Measurements from ENCODE around the gene HNRNPL.
"Not testable (repeated sequence)": the region's sequence is repeated elsewhere in the genome, so short reads cannot be mapped to it uniquely, and the experiment has no call there.

The HNRNPL gene

DNA sequence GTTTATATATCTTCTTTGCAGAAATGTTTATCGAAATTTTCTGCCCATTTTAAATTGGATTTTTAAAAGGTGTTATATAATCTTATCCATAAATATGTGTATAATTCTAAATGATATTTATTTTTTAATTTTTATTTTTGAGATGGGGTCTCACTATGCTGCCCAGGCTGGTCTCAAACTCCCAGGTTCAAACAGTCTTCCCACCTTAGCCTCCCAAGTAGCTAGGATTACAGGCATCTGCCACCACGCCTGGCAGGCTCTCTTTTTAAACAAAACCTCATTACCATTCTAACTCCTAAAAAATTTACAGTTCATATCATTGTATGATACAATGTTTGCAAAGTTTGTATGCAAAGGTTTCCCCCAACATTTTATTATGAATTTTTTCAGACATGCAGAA lies 53.6 kb downstream of the HNRNPL start:
- H3K4me1 ChIP-seq (ENCODE audit: control insufficient read depth, insufficient read depth, low read length, unreplicated experiment): peaks cover 2% of the 10 kb centered on the region
- H3K4me3 ChIP-seq (ENCODE audit: low read depth, low read length): no peak overlapping the region
- H3K27me3 ChIP-seq (ENCODE audit: insufficient read depth, low read length): no peaks in the 10 kb centered on the region
- H3K27ac ChIP-seq (ENCODE audit: low read depth, low read length): no peak overlapping the region
- H2AFZ ChIP-seq (ENCODE audit: low read length, unreplicated experiment): no peak overlapping the region
- H3K36me3 ChIP-seq (ENCODE audit: insufficient read depth, low read length): no peaks in the 10 kb centered on the region
- no peaks in the 10 kb centered on the region for H3K79me2 ChIP-seq (ENCODE audit: control insufficient read depth, insufficient read depth, low read length, unreplicated experiment)

DNA sequence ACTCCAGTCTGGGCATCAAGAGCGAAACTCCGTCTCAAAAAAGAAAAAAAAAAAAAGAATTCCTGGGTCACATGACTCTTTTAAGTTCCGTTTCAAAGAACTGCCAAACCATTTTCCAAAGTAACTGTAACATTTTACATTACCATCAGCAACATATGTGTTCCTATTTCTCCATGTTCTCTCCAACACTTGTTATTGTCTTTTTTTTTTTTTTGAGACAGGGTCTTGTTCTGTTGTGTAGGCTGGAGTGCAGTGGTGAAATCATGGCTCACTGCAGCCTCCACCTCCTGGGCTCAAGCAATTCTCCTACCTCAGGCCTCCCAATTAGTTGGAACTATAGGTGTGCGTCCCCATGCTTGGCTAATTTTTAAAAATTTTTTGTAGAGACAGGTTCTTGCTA lies 54.2 kb downstream of the HNRNPL start:
- no peaks in the 10 kb centered on the region for H3K36me3 ChIP-seq (ENCODE audit: insufficient read depth, low read length)
- H3K79me2 ChIP-seq (ENCODE audit: control insufficient read depth, insufficient read depth, low read length, unreplicated experiment): no peaks in the 10 kb centered on the region
- H2AFZ ChIP-seq (ENCODE audit: low read length, unreplicated experiment): no peak overlapping the region
- H3K27me3 ChIP-seq (ENCODE audit: insufficient read depth, low read length): no peaks in the 10 kb centered on the region
- H3K4me3 ChIP-seq (ENCODE audit: low read depth, low read length): no peak overlapping the region
- peaks cover 2% of the 10 kb centered on the region for H3K4me1 ChIP-seq (ENCODE audit: control insufficient read depth, insufficient read depth, low read length, unreplicated experiment)
- H3K27ac ChIP-seq (ENCODE audit: low read depth, low read length): no peak overlapping the region

DNA sequence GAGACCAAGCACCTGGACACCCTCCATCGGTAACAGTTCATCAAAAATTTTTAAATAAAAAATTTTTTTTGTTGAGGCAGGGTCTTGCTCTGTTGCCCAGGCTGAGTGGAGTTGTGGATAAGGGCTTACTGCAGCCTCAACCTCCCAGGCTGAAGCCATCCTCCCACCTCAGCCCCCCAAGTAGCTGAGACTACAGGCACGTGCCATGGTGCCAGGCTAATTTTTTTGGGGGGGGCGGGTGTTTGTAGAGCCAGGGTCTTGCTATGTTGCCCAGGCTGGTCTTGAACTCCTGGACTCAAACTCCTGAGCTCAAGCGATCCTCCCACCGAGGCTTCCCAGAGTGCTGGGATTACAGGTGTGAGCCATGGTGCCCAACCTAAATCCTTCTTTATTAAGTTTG lies 56.1 kb downstream of the HNRNPL start:
- H2AFZ ChIP-seq (ENCODE audit: low read length, unreplicated experiment): no peak overlapping the region
- H3K79me2 ChIP-seq (ENCODE audit: control insufficient read depth, insufficient read depth, low read length, unreplicated experiment): no peaks in the 10 kb centered on the region
- H3K27me3 ChIP-seq (ENCODE audit: insufficient read depth, low read length): no peaks in the 10 kb centered on the region
- no peak overlapping the region for H3K27ac ChIP-seq (ENCODE audit: low read depth, low read length)
- no peak overlapping the region for H3K4me3 ChIP-seq (ENCODE audit: low read depth, low read length)
- no peaks in the 10 kb centered on the region for H3K36me3 ChIP-seq (ENCODE audit: insufficient read depth, low read length)
- peaks cover 2% of the 10 kb centered on the region for H3K4me1 ChIP-seq (ENCODE audit: control insufficient read depth, insufficient read depth, low read length, unreplicated experiment)

DNA sequence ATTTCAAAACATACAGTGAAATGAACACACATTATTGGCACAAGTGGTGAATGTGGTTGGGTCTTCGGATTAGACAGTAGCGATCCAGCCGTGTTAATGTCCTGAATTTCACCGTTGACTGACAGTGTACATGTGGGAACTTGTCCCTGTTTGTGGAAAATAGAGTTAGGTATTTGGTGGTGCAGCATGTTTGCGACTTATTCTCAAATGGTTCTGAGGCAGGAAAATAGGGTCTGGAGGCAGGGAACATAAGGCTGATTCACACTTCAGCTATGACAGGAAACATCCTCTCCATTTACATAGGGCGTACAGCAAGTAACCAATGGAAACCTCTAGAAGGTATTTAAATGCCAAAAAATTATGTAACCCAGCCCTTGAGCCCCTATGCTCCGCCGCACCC lies 56.6 kb downstream of the HNRNPL start:
- Histone ChIP-seq H3K36me3 (ENCODE audit: insufficient read depth, low read length) (no peaks in the 10 kb centered on the region), H3K27ac (ENCODE audit: low read depth, low read length) (no peak overlapping the region), H3K4me1 (ENCODE audit: control insufficient read depth, insufficient read depth, low read length, unreplicated experiment) (peaks cover 2% of the 10 kb centered on the region), H3K4me3 (ENCODE audit: low read depth, low read length) (no peak overlapping the region), H3K27me3 (ENCODE audit: insufficient read depth, low read length) (no peaks in the 10 kb centered on the region), H3K79me2 (ENCODE audit: control insufficient read depth, insufficient read depth, low read length, unreplicated experiment) (no peaks in the 10 kb centered on the region), H2AFZ (ENCODE audit: low read length, unreplicated experiment) (no peak overlapping the region)

DNA sequence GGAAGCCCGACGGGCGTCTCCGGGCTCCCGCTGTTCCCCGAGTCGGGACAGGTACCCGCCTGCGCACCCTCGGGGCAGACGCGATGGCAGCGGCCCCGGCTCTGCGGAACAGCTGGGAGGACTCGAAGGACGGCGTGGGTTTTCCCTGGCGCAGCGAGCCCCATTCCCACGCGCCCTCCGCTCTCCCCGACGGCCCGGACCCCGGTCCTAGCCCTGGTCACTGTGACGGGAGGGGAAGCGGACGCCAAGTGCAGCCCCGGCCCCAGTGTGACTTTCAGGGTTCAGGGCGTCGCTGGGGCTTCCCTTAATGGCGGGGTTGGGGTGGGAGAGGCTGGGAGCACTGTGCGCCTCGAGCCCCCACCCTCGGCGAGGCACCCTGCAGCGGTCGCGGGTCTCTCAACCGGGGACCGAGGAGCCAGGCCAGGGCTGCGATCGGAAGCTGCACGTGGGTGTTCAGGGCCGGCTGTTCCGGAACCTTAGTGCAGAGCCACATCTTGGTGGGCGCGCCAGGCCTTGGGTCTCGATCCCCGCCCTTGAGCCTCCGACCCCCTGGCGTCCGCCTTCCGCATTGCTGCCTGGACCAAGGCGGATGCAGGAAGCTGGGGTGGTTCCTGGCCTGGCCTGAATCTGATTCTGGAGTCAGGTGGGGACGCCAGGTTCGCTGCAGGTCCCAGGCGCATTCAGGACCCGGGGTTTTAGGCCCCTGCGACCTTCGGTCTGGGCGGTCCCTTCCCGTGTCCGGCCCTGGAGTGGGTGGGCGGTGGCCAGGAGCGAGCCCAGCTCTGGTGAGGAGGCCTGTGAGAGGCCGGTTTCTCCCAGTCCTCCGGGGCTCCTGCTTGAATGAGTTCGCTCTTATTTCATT lies 57.3 kb downstream of the HNRNPL start:
- Histone ChIP-seq H3K27ac (ENCODE audit: low read depth, low read length) (no peak overlapping the region), H3K79me2 (ENCODE audit: control insufficient read depth, insufficient read depth, low read length, unreplicated experiment) (no peaks in the 10 kb centered on the region), H2AFZ (ENCODE audit: low read length, unreplicated experiment) (no peak overlapping the region)

DNA sequence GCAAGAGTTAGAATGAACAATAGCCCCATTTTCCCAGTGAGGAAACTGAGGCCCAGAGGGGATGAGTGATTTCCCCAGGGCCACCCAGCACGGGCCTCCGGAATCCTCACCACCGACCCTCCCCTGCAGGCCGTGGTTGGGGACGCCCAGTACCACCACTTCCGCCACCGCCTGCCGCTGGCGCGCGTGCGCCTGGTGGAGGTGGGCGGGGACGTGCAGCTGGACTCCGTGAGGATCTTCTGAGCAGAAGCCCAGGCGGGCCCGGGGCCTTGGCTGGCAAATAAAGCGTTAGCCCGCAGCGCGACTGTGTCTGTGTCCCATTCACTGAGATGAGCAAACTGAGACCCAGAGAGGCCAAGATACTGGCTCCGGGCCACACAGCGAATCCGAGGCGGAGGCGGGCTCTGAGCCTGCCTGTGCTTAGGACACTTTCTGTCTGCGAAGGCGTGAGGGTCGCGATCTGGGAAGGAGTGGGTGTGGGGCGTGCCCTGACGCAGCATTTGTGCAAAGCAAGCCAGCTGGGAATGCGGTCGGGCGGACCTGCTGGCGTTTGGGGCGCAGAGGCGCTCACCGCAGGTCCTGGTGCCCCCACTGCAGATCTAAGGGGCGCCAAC lies 58.2 kb downstream of the HNRNPL start:
- H3K4me3 ChIP-seq (ENCODE audit: low read depth, low read length); H3K36me3 ChIP-seq (ENCODE audit: insufficient read depth, low read length); H2AFZ ChIP-seq (ENCODE audit: low read length, unreplicated experiment); H3K27me3 ChIP-seq (ENCODE audit: insufficient read depth, low read length); H3K79me2 ChIP-seq (ENCODE audit: control insufficient read depth, insufficient read depth, low read length, unreplicated experiment); H3K4me1 ChIP-seq (ENCODE audit: control insufficient read depth, insufficient read depth, low read length, unreplicated experiment); H3K27ac ChIP-seq (ENCODE audit: low read depth, low read length): not testable (repeated sequence)

More for the DNA sequence above, 57.3 kb downstream of the HNRNPL start:
- Histone ChIP-seq H3K27me3 (ENCODE audit: insufficient read depth, low read length) (no peaks in the 10 kb centered on the region), H3K4me3 (ENCODE audit: low read depth, low read length) (no peak overlapping the region), H3K4me1 (ENCODE audit: control insufficient read depth, insufficient read depth, low read length, unreplicated experiment) (peaks cover 2% of the 10 kb centered on the region), H3K36me3 (ENCODE audit: insufficient read depth, low read length) (no peaks in the 10 kb centered on the region)

DNA sequence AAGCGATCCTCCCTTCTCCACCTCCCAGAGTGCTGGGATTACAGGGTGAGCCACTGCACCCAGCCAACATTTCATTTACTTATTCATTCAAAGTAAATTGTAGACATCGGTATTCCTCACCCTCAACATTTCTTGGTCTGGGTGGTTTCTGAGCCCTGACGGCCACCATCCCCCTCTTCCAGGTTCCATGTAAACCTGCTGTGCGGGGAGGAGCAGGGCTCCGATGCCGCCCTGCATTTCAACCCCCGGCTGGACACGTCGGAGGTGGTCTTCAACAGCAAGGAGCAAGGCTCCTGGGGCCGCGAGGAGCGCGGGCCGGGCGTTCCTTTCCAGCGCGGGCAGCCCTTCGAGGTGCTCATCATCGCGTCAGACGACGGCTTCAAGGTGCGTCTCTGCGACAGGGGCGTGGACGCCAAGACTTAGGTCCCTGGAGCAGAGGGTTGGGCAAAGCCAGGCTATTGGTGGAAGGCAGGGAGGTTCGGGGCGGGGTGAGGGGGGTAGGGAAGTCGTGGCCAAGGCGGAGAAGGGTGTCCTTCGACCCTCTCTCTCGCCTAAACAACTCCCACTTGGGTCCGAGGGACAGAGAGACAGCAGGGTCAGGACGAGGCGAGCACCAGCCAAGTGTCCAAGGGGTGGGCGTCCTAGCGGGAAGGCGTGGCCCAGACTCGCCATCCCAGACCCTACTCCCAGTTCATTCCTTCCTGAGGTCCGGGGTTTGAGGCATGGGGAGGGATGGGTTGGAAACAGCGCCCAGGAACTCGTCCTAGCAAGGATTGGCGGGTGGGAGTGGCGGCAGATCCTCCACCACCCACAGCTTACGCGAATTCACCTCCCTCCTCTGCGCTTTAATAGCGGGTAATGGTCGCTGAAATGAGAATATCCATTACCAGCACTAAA lies 59.0 kb downstream of the HNRNPL start:
- H3K36me3 ChIP-seq (ENCODE audit: insufficient read depth, low read length); H3K79me2 ChIP-seq (ENCODE audit: control insufficient read depth, insufficient read depth, low read length, unreplicated experiment); H2AFZ ChIP-seq (ENCODE audit: low read length, unreplicated experiment); H3K27ac ChIP-seq (ENCODE audit: low read depth, low read length); H3K27me3 ChIP-seq (ENCODE audit: insufficient read depth, low read length); H3K4me1 ChIP-seq (ENCODE audit: control insufficient read depth, insufficient read depth, low read length, unreplicated experiment); H3K4me3 ChIP-seq (ENCODE audit: low read depth, low read length): not testable (repeated sequence)

DNA sequence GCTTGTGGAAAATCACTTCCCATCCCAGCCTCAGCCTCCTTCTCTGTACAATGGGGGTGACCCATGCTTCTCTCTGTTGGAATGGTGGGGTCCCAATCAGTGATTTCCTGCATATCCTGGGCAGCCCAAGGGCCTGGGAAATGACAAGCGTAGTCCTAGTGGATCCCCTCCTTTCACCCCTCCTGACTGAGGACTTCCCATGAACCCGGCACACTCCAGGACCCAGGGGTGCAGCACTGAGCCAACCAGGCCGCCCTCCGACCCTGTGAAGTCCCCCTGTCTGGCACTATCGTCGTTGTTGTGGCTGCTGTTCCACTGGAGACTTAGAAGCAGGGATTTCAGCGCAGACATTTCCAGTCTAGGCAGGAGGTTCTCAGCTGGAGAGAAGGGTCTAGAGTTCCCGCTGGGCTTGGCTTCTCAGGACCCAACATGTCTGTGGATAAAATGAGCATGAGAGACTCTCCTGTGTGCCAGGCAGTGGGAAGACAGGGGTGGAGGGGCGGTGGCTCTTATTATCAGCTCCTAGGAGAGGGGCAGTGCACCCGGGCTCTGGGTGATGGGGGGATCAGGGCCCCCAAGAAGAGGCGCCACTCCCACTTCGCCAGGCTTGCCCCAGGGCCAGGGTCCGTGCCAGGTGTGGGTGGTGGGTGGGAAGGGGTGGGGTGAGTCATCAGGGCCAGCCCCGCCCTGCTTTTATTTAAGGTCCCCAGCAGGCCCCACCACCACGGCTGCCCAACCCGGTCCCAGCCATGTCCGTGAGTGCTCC lies 61.1 kb downstream of the HNRNPL start, which contains the start of gene LGALS7B:
Gene LGALS7B, plus strand, starts transcription at position 723 of the 766 bp plus-strand sequence. Its CDS starts 27 bp downstream, at position 750.
- no peaks in the 10 kb centered on the region for H3K27me3 ChIP-seq (ENCODE audit: insufficient read depth, low read length)
- peaks cover 2% of the 10 kb centered on the region for H3K4me1 ChIP-seq (ENCODE audit: control insufficient read depth, insufficient read depth, low read length, unreplicated experiment)
- H3K79me2 ChIP-seq (ENCODE audit: control insufficient read depth, insufficient read depth, low read length, unreplicated experiment): no peaks in the 10 kb centered on the region
- no peak within 1 kb of the TSS for H3K27ac ChIP-seq (ENCODE audit: low read depth, low read length)
- no peak within 1 kb of the TSS for H2AFZ ChIP-seq (ENCODE audit: low read length, unreplicated experiment)
- H3K36me3 ChIP-seq (ENCODE audit: insufficient read depth, low read length): no peaks in the 10 kb centered on the region
- H3K4me3 ChIP-seq (ENCODE audit: low read depth, low read length): no peak within 1 kb of the TSS

DNA sequence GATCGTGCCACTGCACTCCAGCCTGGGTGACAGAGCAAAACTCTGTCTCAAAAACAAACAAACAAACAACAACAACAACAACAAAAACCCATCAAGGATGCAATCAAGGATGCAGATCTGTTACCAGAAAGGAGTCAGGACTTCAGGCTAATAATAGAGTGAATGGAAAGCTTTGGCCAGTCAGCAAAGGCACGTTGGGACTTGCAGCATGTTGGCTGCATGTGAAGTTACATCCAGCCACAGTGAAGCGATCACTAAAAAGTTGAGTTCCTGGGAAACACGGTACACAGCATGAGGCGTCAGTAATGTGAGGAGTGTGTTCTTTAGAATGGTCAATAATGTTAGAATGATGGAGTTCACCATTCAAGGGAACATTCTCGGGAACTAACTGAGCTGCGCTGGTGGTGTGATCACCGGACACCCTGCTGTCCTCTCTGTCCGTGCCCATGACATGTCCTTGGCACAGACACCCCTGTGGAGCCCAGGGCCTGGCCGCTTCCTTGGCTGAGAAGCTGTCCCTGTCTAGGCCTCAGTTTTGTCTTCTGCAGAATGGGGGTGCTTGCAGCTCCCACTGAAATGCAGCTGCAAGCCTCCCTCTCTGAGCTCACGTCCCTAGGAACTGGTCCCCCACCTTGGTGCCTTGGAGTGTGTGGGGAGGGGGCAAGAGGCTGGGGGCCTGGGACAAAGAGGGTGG lies 63.1 kb downstream of the HNRNPL start:
- no peaks in the 10 kb centered on the region for H3K36me3 ChIP-seq (ENCODE audit: insufficient read depth, low read length)

More for the DNA sequence above, 63.1 kb downstream of the HNRNPL start:
- no peaks in the 10 kb centered on the region for H3K4me1 ChIP-seq (ENCODE audit: control insufficient read depth, insufficient read depth, low read length, unreplicated experiment)
- H3K27me3 ChIP-seq (ENCODE audit: insufficient read depth, low read length): no peaks in the 10 kb centered on the region
- H3K27ac ChIP-seq (ENCODE audit: low read depth, low read length): no peak overlapping the region
- H3K79me2 ChIP-seq (ENCODE audit: control insufficient read depth, insufficient read depth, low read length, unreplicated experiment): no peaks in the 10 kb centered on the region
- H2AFZ ChIP-seq (ENCODE audit: low read length, unreplicated experiment): no peak overlapping the region
- H3K4me3 ChIP-seq (ENCODE audit: low read depth, low read length): no peak overlapping the region

Data from ACC112 (cell line).